ENCODE data around the gene CCDC157.

DNA sequence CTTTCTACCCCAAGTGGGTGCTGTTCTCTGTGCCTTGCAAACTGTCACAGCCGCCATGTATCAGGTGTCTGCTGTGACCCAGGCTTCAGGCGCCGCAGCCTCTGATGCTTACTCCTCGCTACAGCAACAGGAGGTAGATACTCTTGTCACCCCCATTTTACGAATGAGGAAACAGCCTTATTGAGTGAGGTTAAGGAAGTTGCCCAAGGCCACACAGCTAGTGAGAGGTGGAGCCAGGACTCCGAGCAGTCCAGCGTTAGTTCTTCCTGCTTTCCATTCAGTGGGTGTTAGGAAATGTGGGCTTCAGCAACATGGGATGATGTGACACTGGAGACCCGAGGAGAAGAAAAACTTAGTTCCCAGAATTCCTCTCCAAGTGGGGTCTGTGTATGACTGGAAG, 16.1 kb downstream of the CCDC157 start:
- TF ChIP-seq, protein P1, sequence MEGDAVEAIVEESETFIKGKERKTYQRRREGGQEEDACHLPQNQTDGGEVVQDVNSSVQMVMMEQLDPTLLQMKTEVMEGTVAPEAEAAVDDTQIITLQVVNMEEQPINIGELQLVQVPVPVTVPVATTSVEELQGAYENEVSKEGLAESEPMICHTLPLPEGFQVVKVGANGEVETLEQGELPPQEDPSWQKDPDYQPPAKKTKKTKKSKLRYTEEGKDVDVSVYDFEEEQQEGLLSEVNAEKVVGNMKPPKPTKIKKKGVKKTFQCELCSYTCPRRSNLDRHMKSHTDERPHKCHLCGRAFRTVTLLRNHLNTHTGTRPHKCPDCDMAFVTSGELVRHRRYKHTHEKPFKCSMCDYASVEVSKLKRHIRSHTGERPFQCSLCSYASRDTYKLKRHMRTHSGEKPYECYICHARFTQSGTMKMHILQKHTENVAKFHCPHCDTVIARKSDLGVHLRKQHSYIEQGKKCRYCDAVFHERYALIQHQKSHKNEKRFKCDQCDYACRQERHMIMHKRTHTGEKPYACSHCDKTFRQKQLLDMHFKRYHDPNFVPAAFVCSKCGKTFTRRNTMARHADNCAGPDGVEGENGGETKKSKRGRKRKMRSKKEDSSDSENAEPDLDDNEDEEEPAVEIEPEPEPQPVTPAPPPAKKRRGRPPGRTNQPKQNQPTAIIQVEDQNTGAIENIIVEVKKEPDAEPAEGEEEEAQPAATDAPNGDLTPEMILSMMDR (conservative IDR thresholded peaks at IDR 0.05; ENCODE audit: low read depth, low read length) = no peak
- no peak for TF ChIP-seq EZH2 (IDR thresholded peaks at IDR 0.05; ENCODE audit: low read length, unreplicated experiment)

Measured in PC-3 (cell line).